ENCODE data around the gene PSME3IP1.

PSME3IP1 gene

DNA sequence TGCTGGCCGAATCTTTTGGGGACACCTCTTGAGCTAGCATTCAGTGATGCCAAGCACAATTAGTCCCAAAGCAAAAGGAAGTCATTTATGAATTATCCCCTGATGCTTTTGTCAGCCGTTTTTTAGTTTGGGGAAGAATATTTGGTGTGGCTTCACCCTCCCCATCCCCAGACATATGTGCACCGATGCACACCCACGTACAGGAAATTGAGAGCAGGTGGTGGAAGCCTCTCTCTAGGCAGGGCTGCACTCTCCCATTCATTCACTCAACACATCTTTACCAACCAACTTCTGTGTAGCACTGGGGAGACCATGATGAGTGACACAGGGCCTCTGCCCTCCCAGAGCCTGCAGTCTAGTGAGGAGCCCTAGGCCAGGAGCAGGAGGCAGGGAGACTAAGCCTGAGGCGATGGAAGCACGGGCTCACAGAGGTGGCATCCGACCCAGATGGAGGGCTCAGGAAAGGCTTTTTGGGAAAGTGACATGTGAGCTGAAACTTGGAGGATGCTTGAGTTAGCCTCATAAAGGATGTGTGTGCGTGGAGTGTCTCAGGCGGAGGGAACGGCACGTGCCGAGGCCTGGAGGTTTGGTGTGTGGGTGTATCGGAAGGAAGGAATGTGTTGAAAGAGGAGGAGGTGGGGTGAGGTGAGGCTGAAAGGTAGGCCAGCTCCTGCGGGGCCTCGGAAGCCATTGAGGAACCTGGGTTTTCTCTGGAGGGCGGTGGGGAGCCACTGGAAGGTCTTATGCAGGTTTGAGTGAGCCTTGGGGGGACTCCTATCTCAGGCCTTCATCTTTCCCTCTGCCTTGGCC, 43.8 kb downstream of the PSME3IP1 start:
- H3K4me3 Mint-ChIP-seq: peak overlapping the region; percentile 25 to 52
- ATAC-seq (replicated peaks): peak; percentile 73
- peak overlapping the region; percentile 71 to 86 for H3K27ac Mint-ChIP-seq
- peaks cover 34 to 45% of the 10 kb centered on the region in 2 donors for H3K4me1 Mint-ChIP-seq (ENCODE audit: low read depth in 2 of 2)
- no peak for DNase-seq
- no peaks in the 10 kb centered on the region for H3K9me3 Mint-ChIP-seq
- H3K27me3 Mint-ChIP-seq: no peaks in the 10 kb centered on the region
- H3K36me3 Mint-ChIP-seq (ENCODE audit: insufficient read depth): peaks cover 10% of the 10 kb centered on the region

DNA sequence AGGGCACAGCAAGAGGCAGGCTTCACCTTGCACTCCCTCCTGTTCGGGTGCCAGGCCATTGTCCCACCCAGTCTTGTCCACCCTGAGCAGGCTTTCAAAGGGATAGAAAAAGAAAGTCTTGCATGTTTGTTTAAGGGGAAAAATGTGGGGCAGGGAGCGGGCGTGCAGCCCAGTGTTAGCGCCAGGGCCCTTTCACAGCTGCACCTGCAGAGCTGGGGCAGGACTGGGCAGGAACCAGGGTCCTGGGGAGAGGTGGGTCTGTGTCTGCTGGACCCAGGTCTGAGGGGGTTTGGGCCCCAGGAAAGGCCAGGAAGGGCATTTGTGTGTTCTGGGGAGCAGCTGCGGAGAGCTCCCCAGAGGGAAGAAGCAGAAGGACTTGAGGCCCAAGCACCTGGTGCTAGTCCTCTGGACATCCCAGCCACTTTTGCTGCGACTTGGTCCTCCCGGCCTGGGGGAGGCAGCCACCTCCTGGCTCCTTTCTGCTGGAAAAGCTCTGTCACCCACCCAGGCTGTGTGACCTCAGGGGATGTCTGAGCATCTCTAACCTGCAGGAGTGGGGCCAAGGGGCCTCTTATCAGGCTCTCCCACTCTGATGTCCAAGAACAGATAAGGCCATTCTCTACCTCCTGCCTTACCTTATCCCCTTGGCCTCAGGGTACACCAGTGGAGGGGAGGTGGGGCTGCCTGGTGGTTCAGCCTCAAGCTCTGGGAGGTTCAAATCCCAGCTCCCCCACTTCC, 44.7 kb downstream of the PSME3IP1 start:
- peaks cover 14% of the 10 kb centered on the region for H3K36me3 Mint-ChIP-seq (ENCODE audit: insufficient read depth)
- peak overlapping the region; percentile 8 to 52 for H3K4me3 Mint-ChIP-seq

DNA sequence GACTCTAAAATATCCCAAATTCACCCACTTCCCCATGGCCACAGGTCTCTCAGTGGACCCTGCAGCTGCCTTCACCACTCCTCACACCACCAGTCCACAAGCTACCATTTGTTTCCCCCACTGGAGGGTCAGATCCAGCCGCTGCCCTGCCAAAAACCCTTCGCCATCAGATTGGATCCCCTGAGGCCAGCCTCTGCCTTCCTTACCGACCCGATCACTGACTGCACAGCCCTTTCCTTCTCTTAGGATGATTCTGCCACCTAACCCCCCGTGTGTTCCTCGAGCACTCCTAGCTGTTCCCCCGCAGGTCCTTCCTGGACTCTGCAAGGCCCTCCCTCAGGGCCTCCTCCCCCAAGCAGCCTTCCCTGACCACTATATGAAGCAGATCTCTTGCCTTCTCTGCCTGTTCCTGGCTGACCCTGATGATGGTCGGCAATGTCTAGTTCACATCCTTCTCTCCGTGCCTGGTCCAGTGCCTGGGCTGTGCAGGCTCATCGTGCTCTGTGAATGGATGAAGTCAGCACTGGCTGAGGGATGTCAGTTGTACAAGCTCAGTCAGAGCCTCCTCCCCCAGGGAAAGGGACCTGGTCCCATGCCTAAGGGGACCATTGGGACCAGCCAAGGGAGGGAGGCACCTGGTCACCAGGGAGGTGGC, 47.4 kb downstream of the PSME3IP1 start:
- ATAC-seq (replicated peaks): no peak
- Mint-ChIP-seq H3K4me3 (peak overlapping the region in 1 of 2 donors; percentile 11), H3K27ac (peak overlapping the region; percentile 76 to 88), H3K4me1 (ENCODE audit: low read depth in 2 of 2) (peaks cover 64 to 65% of the 10 kb centered on the region in 2 donors), H3K9me3 (no peaks in the 10 kb centered on the region), H3K27me3 (no peaks in the 10 kb centered on the region), H3K36me3 (ENCODE audit: insufficient read depth) (peaks cover 18% of the 10 kb centered on the region)
- DNase-seq: no peak

More for the DNA sequence above, 44.7 kb downstream of the PSME3IP1 start:
- peak overlapping the region; percentile 71 to 88 for H3K27ac Mint-ChIP-seq
- H3K4me1 Mint-ChIP-seq (ENCODE audit: low read depth in 2 of 2): peaks cover 38 to 48% of the 10 kb centered on the region in 2 donors
- no peaks in the 10 kb centered on the region for H3K9me3 Mint-ChIP-seq
- H3K27me3 Mint-ChIP-seq: no peaks in the 10 kb centered on the region
- ATAC-seq (replicated peaks) (no peak), DNase-seq (no peak)

DNA sequence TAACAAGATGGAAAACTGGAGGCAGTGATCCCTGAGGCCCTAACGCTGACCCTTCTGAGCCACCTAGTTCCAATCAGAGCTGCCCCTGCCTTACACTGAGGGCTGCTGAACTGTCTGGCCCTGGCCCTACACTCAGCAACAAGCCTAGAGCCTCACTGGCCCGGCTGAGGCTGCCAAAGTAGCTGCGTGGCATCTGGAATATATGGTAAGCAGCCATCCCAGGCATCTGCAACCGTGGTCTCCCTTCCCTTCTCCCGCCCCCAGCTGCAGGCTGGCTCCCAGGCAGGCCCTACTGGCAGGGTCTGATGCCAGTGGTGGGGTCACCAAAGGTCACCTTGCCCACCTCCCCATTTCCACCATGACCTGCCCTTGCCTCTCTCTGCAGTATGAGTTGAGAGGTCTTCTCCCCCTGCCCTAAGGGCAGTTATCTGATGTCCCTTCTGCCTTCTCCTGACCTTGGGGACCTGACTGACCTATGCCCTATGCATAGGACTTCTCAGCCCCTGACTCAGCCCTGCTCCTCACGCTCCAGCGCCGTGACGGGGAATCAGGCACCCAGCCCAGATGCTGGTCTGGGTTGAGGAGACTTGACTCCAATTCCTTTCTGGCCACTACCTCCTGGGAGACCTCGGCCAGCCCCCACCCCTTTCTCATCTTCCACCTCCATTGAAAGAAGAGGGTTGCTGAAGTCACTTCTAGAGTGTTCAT, 48.1 kb downstream of the PSME3IP1 start:
- Mint-ChIP-seq H3K27me3 (no peaks in the 10 kb centered on the region), H3K4me3 (no peak overlapping the region), H3K9me3 (no peaks in the 10 kb centered on the region), H3K4me1 (ENCODE audit: low read depth in 2 of 2) (peaks cover 67 to 68% of the 10 kb centered on the region in 2 donors), H3K27ac (peak overlapping the region; percentile 76 to 88), H3K36me3 (ENCODE audit: insufficient read depth) (peaks cover 18% of the 10 kb centered on the region)
- ATAC-seq (replicated peaks) (no peak), DNase-seq (no peak)

DNA sequence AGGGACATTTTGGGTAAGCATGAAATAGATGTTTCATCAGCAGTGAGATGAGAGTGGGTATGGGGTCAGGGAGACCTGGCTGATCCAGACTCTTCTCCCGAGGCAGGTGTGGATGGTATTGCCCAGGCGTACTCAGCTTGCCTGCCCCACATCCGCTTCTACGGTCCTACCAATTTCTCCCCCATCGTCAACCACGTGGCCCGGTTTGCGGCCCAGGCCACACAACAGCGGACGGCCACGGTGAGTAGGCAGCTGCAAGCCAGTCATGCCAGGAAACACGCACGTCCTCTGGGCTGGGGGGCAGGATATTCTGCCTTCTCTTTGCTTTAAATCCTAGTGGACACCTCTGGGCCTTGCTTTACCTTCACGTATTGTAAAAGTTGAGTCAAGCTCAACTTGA, 48.8 kb downstream of the PSME3IP1 start:
- DNase-seq (no peak), ATAC-seq (replicated peaks) (no peak)
- Mint-ChIP-seq H3K4me1 (ENCODE audit: low read depth in 2 of 2) (peaks cover 65 to 68% of the 10 kb centered on the region in 2 donors), H3K4me3 (no peak overlapping the region), H3K9me3 (no peaks in the 10 kb centered on the region), H3K27me3 (no peaks in the 10 kb centered on the region), H3K27ac (peak overlapping the region; percentile 76 to 88), H3K36me3 (ENCODE audit: insufficient read depth) (peaks cover 16% of the 10 kb centered on the region)

DNA sequence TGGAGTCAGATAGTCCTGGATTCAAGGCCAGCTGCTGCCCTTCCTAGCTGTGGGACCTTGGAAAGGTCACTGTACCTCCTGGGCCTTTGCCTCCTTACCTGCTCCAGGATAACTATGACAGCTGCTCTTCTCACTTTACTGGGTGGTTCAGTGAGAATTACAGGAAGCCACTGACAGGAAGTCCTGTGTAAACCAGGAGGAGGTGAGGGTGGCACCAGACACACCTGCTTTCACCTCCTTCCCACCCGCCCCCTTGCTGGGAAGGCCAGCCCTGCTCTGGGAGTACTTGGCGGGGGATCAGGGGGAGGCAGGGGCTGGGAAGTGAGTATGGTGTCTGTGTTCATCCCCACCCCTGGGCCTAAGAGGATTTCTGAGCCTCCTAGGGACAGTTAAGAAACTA, 50.9 kb downstream of the PSME3IP1 start:
- Mint-ChIP-seq H3K27me3 (no peaks in the 10 kb centered on the region), H3K4me3 (peak overlapping the region; percentile 74 to 87), H3K27ac (peak overlapping the region; percentile 89 to 99), H3K4me1 (ENCODE audit: low read depth in 2 of 2) (peaks cover 69 to 74% of the 10 kb centered on the region in 2 donors), H3K36me3 (ENCODE audit: insufficient read depth) (peaks cover 17% of the 10 kb centered on the region), H3K9me3 (no peaks in the 10 kb centered on the region)
- DNase-seq: peak; percentile 13 to 33 (median 18)
- ATAC-seq (replicated peaks): peak; percentile 84

DNA sequence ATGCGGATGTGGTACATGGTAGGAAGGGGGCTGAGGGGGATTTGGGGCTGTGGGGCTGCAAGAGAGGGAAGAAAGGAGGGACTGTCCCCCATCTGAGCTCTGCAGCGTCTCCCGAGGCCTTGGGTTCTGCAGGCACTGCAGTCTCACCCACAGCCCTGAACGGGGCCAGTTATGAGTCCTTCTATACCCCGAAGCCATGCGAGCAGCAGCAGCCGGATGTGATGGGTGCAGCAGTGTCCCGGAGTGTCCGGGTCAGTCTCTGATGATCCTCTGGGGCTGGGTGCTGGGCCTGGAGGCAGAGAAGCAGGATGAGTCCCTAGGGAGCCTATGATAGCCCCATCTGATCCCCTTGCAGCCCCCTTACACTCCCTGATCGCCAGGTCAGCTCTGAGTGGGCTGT, 52.0 kb downstream of the PSME3IP1 start:
- peak overlapping the region; percentile 89 to 99 for H3K27ac Mint-ChIP-seq
- H3K27me3 Mint-ChIP-seq: no peaks in the 10 kb centered on the region
- no peaks in the 10 kb centered on the region for H3K9me3 Mint-ChIP-seq
- DNase-seq (no peak), ATAC-seq (replicated peaks) (peak; percentile 56)
- H3K36me3 Mint-ChIP-seq (ENCODE audit: insufficient read depth): peaks cover 17% of the 10 kb centered on the region
- peak overlapping the region; percentile 74 to 87 for H3K4me3 Mint-ChIP-seq
- peaks cover 73 to 75% of the 10 kb centered on the region in 2 donors for H3K4me1 Mint-ChIP-seq (ENCODE audit: low read depth in 2 of 2)

DNA sequence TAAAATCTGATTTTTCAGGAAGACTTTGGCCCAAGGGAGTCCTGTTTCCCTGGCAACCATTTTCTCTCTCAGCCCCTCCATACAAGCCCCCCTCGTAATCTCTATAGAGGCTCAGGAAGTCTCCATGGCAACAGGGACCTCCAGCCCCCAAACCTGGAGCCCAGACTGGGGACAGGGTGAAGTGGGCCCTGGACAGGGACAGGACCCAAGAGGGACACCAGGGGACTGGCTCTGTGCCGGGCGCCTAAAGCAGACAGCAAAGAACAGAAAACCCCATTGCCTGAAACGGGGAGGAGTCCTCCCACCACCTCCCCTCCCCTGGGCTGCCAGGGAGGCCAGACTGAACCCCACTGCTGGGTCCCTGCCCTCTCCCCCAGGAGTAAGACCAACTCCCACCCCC, 52.8 kb downstream of the PSME3IP1 start:
- H3K4me3 Mint-ChIP-seq: peak overlapping the region; percentile 74 to 87
- DNase-seq: no peak
- peaks cover 69 to 71% of the 10 kb centered on the region in 2 donors for H3K4me1 Mint-ChIP-seq (ENCODE audit: low read depth in 2 of 2)
- H3K27ac Mint-ChIP-seq: peak overlapping the region; percentile 89 to 99
- ATAC-seq (replicated peaks): no peak
- H3K27me3 Mint-ChIP-seq: no peaks in the 10 kb centered on the region
- H3K9me3 Mint-ChIP-seq: no peaks in the 10 kb centered on the region
- peaks cover 16% of the 10 kb centered on the region for H3K36me3 Mint-ChIP-seq (ENCODE audit: insufficient read depth)

DNA sequence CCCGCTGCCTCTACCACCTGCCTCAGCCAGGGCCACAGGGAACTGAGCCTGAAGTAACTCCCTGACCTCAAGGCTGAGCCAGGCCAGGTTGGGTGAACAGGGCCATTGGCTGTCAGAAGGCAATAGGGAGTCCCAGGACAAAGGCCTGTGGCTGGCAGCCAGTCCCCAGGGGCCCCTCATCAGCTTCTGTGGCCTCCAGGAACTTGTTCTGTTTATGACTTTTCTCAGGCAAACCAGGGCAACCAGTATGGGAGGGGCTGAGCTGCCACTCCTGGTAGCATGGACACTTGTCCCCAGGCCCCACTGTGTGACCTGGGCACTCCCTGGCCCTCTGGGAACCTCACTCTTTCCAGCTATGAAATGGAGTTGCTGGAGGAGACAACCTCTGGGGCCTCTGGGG, 53.4 kb downstream of the PSME3IP1 start:
- peak overlapping the region; percentile 74 to 87 for H3K4me3 Mint-ChIP-seq
- H3K27me3 Mint-ChIP-seq: no peaks in the 10 kb centered on the region
- peak overlapping the region; percentile 89 to 99 for H3K27ac Mint-ChIP-seq
- peaks cover 69 to 72% of the 10 kb centered on the region in 2 donors for H3K4me1 Mint-ChIP-seq (ENCODE audit: low read depth in 2 of 2)
- H3K9me3 Mint-ChIP-seq: no peaks in the 10 kb centered on the region
- ATAC-seq (replicated peaks) (no peak), DNase-seq (no peak)
- peaks cover 14% of the 10 kb centered on the region for H3K36me3 Mint-ChIP-seq (ENCODE audit: insufficient read depth)

DNA sequence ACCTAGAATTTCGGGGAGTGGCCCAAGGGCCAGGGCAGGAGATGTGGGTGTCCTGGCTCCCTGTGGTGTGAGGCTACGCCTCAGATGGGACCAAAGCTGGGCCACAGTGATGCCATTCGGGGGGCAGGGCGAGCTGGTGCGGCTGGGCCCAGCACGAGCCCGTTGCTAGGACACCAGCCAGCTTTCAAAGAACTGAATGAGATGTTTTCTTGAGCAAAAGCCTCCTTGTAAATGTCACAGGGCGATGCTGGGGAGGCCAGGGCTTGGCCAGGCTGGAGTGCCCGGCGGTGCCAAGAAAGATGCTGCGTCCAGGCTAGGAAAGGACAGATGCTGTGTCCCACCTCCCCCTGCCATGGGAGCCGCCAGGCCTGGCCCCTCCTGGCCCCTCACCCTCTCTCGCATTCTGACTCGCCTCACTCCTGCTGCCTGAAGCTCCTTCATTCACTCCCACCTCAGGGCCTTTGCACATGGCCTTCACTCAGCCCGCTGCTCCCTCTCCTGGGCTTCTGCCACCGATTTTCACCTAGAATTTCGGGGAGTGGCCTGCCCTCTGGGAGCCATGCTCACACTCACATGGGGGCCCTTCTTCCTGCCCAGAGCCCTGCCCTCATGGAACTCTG, 54.4 kb downstream of the PSME3IP1 start:
- Mint-ChIP-seq H3K4me1 (ENCODE audit: low read depth in 2 of 2) (peaks cover 78 to 82% of the 10 kb centered on the region in 2 donors), H3K27ac (peak overlapping the region; percentile 89 to 99), H3K9me3 (no peaks in the 10 kb centered on the region), H3K27me3 (no peaks in the 10 kb centered on the region), H3K4me3 (peak overlapping the region; percentile 74 to 87), H3K36me3 (ENCODE audit: insufficient read depth) (peaks cover 14% of the 10 kb centered on the region)
- DNase-seq (no peak), ATAC-seq (replicated peaks) (no peak)

DNA sequence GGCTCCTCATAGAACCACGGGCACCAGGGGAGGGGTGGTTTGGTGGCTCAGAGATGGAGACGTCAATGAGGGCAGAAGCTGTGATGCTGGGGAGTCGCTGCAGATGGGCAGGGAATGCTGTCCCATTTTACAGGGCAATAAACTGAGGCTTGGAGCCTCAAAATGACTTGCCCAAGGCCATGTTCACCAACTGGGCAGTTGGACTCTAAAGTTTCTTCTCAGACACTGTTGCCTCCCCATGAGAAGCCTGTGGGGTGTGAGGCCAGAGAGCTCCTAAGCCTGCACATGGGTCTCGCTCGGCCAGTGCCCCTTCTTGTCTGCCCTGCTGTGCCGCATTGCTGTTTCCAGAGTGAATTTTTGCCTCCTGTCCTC, 54.9 kb downstream of the PSME3IP1 start:
- peak overlapping the region; percentile 89 to 99 for H3K27ac Mint-ChIP-seq
- H3K9me3 Mint-ChIP-seq: no peaks in the 10 kb centered on the region
- DNase-seq: no peak
- H3K4me1 Mint-ChIP-seq (ENCODE audit: low read depth in 2 of 2): peaks cover 80 to 82% of the 10 kb centered on the region in 2 donors
- no peak for ATAC-seq (replicated peaks)
- H3K27me3 Mint-ChIP-seq: no peaks in the 10 kb centered on the region
- H3K36me3 Mint-ChIP-seq (ENCODE audit: insufficient read depth): peaks cover 10% of the 10 kb centered on the region
- peak overlapping the region; percentile 74 to 87 for H3K4me3 Mint-ChIP-seq

DNA sequence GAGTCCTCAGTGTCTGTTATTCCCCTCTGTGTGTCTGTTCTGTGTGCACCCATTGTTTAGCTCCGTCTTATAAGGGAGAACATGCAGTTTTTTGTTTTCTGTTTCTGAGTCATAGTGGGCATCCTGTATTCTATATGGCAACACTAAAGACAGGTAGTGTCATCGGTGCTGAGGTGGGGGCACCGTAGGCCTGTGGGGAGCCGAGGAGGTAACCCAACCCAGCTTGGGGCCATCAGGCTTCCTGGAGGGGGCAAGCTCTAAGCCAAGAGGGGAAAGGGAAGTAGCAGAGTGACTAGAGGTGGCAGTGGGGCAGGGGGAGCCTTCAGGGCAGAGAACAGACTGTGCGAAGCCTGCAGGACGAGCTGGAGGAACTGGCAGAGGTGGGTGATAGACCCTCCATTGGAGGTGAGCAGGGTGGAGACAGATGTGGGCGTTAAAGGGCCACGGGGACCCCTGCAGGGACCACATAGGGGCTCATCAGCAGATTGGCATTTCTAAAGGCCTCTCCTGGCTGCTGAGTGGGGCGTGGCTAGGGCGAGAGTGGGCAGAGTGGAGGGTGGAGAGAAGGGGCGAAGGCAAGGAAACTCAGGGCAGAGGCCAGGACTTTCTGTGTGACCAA, 57.0 kb downstream of the PSME3IP1 start:
- H3K27me3 Mint-ChIP-seq: no peaks in the 10 kb centered on the region
- H3K4me3 Mint-ChIP-seq: peak overlapping the region; percentile 70 to 74
- ATAC-seq (replicated peaks) (peak; percentile 89), DNase-seq (peak; percentile 35 to 46 (median 44))
- H3K27ac Mint-ChIP-seq: peak overlapping the region; percentile 89 to 99
- H3K4me1 Mint-ChIP-seq (ENCODE audit: low read depth in 2 of 2): peaks cover 72 to 75% of the 10 kb centered on the region in 2 donors
- H3K36me3 Mint-ChIP-seq (ENCODE audit: insufficient read depth): peaks cover 3% of the 10 kb centered on the region
- H3K9me3 Mint-ChIP-seq: no peaks in the 10 kb centered on the region

Data from effector memory CD8-positive, alpha-beta T cell (primary cell).